Activated gamma-delta T cell treated with Interleukin-2 at 50 U/mL for 16 hours (primary cell): ENCODE measurements around the gene TEX28.
"Not testable (repeated sequence)": the region's sequence is repeated elsewhere in the genome, so short reads cannot be mapped to it uniquely, and the experiment has no call there.

Source experiments
- DNase-seq: peaks from one replicate; pipeline ENCODE4 v3.0.0-alpha.2; 2020

Gene TEX28

DNA sequence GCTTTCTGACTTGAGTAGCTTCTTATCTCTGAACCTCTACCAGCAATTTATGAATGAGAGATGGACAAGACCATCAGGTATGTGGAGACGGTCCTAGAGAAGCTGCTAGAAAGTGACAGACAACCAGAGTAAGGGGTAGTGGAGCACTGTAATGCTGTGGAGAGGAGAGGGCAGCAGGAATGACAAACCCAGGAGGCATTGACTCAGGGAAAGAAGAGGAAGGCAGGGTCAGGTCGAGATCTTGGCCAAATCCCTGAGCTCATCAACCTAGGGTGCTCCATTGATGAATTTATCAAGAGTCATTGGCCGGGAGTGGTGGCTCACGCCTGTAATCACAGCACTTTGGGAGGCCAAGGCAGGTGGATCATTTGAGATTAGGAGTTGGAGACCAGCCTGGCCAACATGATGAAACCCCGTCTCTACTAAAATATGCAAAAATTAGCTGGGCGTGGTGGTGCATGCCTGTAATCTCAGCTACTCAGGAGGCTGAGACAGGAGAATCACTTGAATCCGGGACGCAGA lies 54.9 kb downstream of the TEX28 start:
- DNase-seq, result not testable (repeated sequence)

GRCh38 chrX:154238939-154239559 lies 55.9 kb downstream of the TEX28 start:
- DNase-seq, result not testable (repeated sequence)

- DNase-seq, result not testable (repeated sequence)
Observed at GRCh38 chrX:154233620-154234019, 61.3 kb downstream of the TEX28 start.

DNA sequence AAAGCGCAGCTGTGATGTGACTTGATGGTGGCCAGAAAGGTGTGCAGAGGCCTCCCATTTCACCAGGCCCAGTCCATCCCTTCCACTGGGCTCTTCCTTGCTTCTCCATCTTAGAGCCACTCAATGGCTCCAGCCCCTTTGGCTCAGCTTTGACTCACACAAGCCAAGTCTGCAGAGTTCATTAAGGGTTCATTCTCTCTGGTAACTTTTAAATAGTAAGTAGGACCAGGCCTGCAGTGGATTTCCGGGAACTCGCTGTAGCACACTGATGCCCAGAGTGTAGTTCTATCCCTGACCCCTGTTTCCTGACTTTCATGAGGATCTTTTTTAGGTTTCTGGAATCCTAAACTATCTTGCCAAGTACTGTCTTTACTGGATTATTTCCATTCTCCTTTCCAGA lies 63.5 kb downstream of the TEX28 start:
- not testable (repeated sequence) for DNase-seq

GRCh38 chrX:154226706-154227105 lies 68.2 kb downstream of the TEX28 start:
- DNase-seq, result not testable (repeated sequence)

DNA sequence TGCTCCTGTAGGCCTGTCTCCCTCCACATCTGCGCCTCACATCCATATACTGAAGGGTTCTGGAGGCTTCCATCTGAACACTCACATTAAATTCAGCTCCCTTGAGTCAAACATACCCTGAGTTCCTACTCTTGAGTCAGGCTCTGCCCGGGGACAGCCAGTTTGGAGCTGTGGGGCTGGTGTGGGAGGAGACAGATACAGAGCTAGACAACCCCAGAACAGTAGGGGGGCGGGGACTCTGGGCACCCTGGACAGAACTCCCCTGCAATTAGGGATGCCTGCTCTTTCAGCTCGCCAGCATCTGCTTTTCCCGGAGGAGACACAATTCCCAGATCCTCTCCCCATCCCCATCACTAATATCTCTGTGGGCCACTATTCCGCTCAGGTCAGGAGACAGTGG lies 69.6 kb downstream of the TEX28 start:
- not testable (repeated sequence) for DNase-seq
